GM12872 (cell line): ENCODE data around the gene COL12A1.

Experiments used
- TF ChIP-seq, protein P1 (sequence below): IDR thresholded peaks from 3 replicates; pipeline ENCODE4 v1.5.1; 2011; ENCODE audit warnings: low read depth, mild to moderate bottlenecking, low read length, moderate library complexity; ENCODE audit not compliant: insufficient read depth

COL12A1 gene

DNA sequence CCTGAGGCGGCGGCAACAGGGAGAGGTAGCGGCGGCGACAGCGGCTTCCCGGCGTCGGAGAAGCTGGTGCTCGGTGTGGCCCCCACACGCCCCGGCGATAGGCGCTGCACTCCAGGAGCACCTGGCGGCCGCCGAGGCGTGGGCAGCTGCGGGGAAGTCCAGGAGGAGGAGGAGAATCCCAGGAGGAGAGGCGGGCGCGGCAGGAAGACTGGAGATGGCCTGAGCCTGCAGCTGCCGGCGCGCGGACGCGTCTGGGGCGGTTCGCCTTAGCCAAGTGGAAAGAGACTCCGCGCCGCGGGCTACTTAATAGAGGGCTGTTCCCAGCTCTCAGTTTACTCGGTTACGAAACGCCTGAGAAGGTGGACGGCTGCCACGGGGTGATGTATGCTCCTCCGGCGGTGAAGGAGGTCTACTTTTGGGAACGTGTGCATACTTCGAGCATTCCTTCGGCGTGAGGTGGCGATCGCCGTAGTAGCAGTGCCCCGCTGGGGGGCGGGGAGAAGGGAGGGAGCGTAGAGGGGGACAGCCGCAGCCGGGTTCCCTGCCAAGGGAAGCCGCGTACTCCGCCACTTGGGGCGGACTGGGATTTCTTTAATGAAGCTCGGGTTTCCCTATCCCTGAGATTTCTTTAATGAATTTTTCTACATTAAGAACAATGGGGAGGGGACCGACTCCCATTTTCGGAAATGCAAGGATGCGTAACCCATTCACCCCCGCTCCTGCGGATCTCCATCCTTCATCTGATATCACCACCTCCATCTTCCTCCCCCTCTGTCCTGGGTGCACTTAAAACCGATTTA is at the start of gene COL12A1:
TSS of gene COL12A1 (minus strand) at position 278 of the 800 bp plus-strand sequence. CDS start 3,261 bp downstream, outside the sequence.
- TF ChIP-seq, protein P1, sequence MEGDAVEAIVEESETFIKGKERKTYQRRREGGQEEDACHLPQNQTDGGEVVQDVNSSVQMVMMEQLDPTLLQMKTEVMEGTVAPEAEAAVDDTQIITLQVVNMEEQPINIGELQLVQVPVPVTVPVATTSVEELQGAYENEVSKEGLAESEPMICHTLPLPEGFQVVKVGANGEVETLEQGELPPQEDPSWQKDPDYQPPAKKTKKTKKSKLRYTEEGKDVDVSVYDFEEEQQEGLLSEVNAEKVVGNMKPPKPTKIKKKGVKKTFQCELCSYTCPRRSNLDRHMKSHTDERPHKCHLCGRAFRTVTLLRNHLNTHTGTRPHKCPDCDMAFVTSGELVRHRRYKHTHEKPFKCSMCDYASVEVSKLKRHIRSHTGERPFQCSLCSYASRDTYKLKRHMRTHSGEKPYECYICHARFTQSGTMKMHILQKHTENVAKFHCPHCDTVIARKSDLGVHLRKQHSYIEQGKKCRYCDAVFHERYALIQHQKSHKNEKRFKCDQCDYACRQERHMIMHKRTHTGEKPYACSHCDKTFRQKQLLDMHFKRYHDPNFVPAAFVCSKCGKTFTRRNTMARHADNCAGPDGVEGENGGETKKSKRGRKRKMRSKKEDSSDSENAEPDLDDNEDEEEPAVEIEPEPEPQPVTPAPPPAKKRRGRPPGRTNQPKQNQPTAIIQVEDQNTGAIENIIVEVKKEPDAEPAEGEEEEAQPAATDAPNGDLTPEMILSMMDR: no peak

DNA sequence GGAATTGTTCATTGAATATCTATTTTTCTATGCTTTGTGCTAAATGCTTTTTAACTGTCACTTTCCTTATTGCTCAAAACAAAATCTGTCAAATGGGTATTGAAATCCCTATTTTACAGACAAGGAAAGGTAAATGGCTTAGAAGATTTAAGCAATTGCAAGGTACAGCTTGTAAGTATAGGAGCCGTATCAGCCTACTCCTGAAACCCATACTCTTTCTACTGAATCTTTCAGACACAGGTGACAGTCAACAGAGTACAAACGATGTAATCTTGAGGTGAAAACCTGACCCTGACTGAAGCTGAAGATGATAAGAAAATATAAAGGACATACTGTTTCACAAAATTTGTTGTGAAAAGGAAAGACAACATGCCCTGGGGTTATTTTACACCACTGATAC is 44.7 kb upstream of the COL12A1 start:
- TF ChIP-seq, protein P1: no peak

DNA sequence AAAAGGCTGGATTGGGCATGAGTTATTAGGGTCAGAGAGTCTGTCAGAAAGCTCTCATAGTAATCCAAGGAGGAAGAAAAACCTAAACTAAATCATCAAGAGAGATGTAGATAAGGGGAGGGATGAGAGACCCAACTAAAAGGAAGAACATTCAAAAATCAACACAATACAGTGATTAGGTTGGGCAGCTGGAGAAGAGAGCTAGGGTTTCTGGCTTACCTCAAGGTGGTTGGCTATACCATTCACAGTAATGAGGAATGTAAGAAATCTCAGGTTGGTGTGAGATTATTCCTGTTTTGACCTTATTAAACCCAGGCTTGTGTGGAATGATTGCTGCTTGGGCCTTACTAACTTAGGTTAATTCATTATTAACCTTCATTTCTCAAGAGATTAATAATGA is 44.0 kb upstream of the COL12A1 start:
- TF ChIP-seq, protein P1: no peak

DNA sequence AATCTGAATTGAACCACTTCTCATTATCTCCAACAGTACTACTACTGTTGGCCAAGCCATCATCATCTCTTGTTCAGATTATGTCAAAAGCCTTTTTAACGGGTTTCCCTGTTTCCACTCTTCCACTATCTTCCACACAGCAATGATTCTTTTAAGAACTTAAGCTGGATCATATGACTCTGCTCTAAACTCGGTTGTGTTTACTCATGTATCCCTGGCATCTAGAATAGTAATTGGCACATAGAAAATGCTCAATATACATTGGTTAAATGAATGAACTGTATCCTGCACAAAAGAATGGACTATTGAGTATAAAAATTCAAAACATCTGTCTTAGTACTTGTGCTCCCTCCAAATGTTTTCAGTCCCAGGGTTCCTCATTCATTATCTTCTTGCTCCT is 40.5 kb upstream of the COL12A1 start:
- TF ChIP-seq, protein P1: no peak

DNA sequence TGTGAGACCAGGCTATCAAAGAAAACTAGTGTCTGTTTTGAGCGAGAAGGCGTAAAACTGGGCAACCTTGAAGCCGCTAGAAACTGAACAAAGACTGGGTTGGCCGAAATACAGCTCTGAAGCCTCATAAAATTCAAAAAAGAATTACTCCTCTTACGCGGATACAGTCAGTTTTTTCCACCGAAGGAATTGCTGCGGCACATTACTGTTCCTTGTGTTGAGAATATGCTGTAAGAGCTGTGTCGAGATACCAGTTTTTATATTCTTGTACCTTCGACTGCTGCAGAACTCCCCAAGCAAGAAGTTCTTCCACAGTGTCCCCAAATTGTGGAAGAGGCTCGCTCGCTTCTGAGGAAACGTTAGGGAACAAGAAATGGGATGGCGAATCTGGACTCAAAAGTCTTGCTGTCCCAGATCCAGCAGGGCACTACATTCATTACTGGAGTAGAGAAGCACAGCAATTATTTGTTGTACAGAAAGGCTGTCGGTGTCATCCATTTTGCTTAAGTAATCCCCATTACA is 38.3 kb upstream of the COL12A1 start:
- TF ChIP-seq, protein P1: no peak

DNA sequence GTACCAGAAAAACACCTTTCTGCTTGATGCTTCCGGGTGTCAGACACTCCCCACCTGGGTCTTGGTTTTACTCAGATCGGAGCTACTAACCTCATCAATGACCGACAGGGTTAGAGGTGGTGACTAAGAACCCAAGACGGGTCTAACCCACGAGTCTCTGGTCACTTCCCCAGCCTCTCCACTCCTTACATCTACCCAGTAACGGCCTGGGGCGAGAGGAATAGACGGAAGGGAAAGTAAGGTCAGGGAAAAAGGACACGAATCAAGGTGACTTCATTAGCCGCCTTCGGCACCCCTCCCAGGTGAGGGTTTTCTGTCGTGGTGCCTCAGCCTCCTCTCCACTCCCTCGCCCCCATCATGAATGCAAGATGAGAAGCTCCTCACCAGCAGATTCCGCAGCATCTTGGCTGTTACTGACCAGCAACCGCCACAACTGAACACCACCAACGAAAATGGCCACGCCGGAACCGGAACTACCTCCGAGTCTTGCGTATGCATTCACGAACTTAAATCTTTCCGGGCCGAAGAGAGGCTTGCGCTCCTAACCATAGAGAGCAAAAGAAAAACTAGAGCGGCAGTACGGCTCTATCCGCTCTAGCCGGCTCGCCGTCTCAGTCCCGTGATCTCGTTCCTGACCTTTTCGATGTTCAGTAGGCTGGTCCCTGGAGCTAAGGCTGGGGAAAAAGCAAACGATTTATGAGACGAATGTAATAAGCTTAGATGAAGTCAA is 37.6 kb upstream of the COL12A1 start, which contains the start of gene COX7A2:
TSS of gene COX7A2 (minus strand) at position 469 of the 730 bp plus-strand sequence. CDS start at position 402, 67 bp downstream.
- TF ChIP-seq, protein P1: no peak

DNA sequence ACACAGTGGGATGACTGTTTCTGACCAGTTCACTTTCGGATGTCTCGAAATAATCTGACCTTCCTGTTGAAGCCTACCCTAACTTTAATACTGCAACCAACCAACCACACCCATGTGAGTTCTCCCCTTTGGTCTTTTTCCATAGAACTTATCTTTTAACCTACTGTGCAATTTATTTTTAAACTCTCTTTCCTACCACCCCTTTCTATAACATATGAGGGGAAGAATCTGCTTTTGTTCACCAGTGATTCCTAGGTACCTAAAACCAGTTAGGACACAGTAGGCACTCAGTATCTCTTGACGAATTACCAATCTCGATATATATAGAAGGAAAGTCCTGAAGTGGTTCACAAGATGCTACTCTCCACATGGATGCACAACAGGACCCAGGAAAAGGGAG is 30.8 kb upstream of the COL12A1 start:
- TF ChIP-seq, protein P1: no peak
